Aorta (tissue), 5 donors: ENCODE data around the gene SEC63. TPM values are rescaled to one million over a fixed set of nuclear protein-coding genes. Genes with fewer than 3 reads are reported as not detected.
"Not testable (repeated sequence)": the region's sequence is repeated elsewhere in the genome, so short reads cannot be mapped to it uniquely, and the experiment has no call there.

ENCODE experiments used
- ATAC-seq: fragments of 200-7000 bp; cut with Tn5 transposase; one replicate; pipeline ENCODE4 v1.9.1; 2022; ENCODE audit warnings: moderate library complexity; ENCODE audit not compliant: low FRiP score
- DNase-seq, 2 donors: peaks; one replicate each; pipeline ENCODE4 v3.0.0-alpha.2; 2020
- H3K27ac ChIP-seq, 2 donors: one replicate each; pipeline ENCODE4 v1.5.1; 2013; ENCODE audit warnings: low read length in 2 of 2, mild to moderate bottlenecking in 2 of 2, moderate library complexity in 2 of 2, control low read depth in 1 of 2, inconsistent platforms in 1 of 2, low read depth in 1 of 2
- H3K27me3 ChIP-seq, 2 donors: one replicate each; pipeline ENCODE4 v1.6.1; 2013; ENCODE audit warnings: control low read depth in 1 of 2, low read length in 1 of 2, mild to moderate bottlenecking in 1 of 2, moderate library complexity in 1 of 2; ENCODE audit not compliant: insufficient read depth in 2 of 2, control insufficient read depth in 1 of 2
- H3K36me3 ChIP-seq, 2 donors: one replicate each; pipeline ENCODE4 v1.6.1; 2013; ENCODE audit warnings: control low read depth in 1 of 2, low read length in 1 of 2, mild to moderate bottlenecking in 1 of 2; ENCODE audit not compliant: insufficient read depth in 2 of 2, control insufficient read depth in 1 of 2
- H3K4me1 ChIP-seq, 2 donors: one replicate each; pipeline ENCODE4 v1.6.1; 2013; ENCODE audit warnings: low read length in 2 of 2, control low read depth in 1 of 2, mild to moderate bottlenecking in 1 of 2, moderate library complexity in 1 of 2; ENCODE audit not compliant: insufficient read depth in 2 of 2, control insufficient read depth in 1 of 2
- H3K4me3 ChIP-seq, 2 donors: one replicate each; pipeline ENCODE4 v1.5.1; 2013; ENCODE audit warnings: low read length in 2 of 2, control low read depth in 1 of 2, mild to moderate bottlenecking in 1 of 2
- H3K9me3 ChIP-seq: one replicate; pipeline ENCODE4 v1.6.1; 2013; ENCODE audit warnings: mild to moderate bottlenecking, low read length; ENCODE audit not compliant: control insufficient read depth
- WGBS, 2 donors: extraction: QIAGEN DNeasy Blood & Tissue Kit; methylation state at CpG; one replicate each; pipeline ENCODE4 v1.1.7; 2013; 5-methylcytosine and 5-hydroxymethylcytosine counted together
- intact Hi-C, 2 donors: fragments of 100-400 bp; cut with DNase I; formaldehyde crosslinking; loops; one replicate each; pipeline versions ENCODE4 v1.14.2 to v1.15.0; 2022
- polyA plus RNA-seq, 2 donors: library from polyadenylated mRNA; stranded (reverse); fragments of 200-250 nt; gene quantifications; one replicate each; pipeline ENCODE4 v1.2.3, GENCODE V29; 2013
- total RNA-seq, 2 donors: library from RNA; stranded (reverse); fragmentation: NEBNext Ultra II Directional; extraction: Animal tissue kit (Norgen Biotek cat#: 25700); gene quantifications; one replicate each; pipeline ENCODE4 v1.2.1, GENCODE V29; 2021
- donor health status: healthy with polysubstance abuse.
- donor health status: Bipolar disorder and iron deficiency.
- donor health status: DM: no; HTN: no; CAD: no.
- donor health status: DM: no; HTN: no; CAD: no.
- donor health status: DM: yes; HTN: yes; CAD: no.

The SEC63 gene
- total and polyA plus RNA-seq, 4 donors = 23.9 to 114 (median 80.4) TPM

DNA sequence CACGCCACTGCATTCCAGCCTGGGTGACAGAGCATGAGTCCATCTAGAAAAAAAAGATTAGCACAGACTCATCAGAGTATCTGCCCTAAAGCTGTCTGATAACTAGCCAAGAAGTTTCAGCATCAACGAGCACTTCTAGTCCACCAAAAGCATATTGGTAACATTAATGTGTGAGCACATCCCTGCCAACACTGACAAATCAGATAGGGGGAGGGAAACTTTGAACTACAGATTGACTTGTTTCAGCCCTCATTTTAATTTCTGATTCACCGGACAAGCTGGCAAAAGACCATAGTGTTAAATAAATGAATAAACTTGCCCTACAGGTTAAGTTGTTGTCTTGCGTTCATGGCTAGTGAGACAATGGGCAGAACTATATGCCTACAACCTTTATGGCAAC, 7.7 kb upstream of the SEC63 start:
- intact Hi-C loops = loop anchor here in 1 of 2 donors (10.0 kb wide), 1 partner anchor 99 kb away; no protein-coding TSS in a partner anchor
- H3K9me3 ChIP-seq = no peaks in the 10 kb centered on the region
- H3K4me3 ChIP-seq = no peak overlapping the region
- WGBS, 2 donors = 94 to 95% methylated on average over 4 of the region's 4 CpGs
- no peak overlapping the region for H3K27ac ChIP-seq
- no peak for ATAC-seq
- H3K36me3 ChIP-seq = no peaks in the 10 kb centered on the region
- no peaks in the 10 kb centered on the region for H3K27me3 ChIP-seq
- no peak for DNase-seq
- no peaks in the 10 kb centered on the region for H3K4me1 ChIP-seq

- 86 to 92% methylated on average over 2 of the region's 2 CpGs for WGBS, 2 donors
- DNase-seq (no peak), ATAC-seq (no peak)
- no peaks in the 10 kb centered on the region for H3K4me1 ChIP-seq
- no peaks in the 10 kb centered on the region for H3K9me3 ChIP-seq
- no peak overlapping the region for H3K4me3 ChIP-seq
- no peak overlapping the region for H3K27ac ChIP-seq
- H3K27me3 ChIP-seq = no peaks in the 10 kb centered on the region
- intact Hi-C loops = loop anchor here in 1 of 2 donors (10.0 kb wide), 1 partner anchor 102 kb away; no protein-coding TSS in a partner anchor
- H3K36me3 ChIP-seq = no peaks in the 10 kb centered on the region
Observed at GRCh38 chr6:107962723-107963122, 4.7 kb upstream of the SEC63 start.

- intact Hi-C loops = no loop called here
- DNase-seq (no peak), ATAC-seq (no peak)
- 41 to 48% methylated on average over 10 of the region's 10 CpGs for WGBS, 2 donors
- no peaks in the 10 kb centered on the region for H3K4me1 ChIP-seq
- H3K27me3 ChIP-seq = no peaks in the 10 kb centered on the region
- no peak overlapping the region for H3K4me3 ChIP-seq
- H3K36me3 ChIP-seq = no peaks in the 10 kb centered on the region
- no peaks in the 10 kb centered on the region for H3K9me3 ChIP-seq
- no peak overlapping the region for H3K27ac ChIP-seq
Observed at GRCh38 chr6:107959392-107959791, 1.4 kb upstream of the SEC63 start.

DNA sequence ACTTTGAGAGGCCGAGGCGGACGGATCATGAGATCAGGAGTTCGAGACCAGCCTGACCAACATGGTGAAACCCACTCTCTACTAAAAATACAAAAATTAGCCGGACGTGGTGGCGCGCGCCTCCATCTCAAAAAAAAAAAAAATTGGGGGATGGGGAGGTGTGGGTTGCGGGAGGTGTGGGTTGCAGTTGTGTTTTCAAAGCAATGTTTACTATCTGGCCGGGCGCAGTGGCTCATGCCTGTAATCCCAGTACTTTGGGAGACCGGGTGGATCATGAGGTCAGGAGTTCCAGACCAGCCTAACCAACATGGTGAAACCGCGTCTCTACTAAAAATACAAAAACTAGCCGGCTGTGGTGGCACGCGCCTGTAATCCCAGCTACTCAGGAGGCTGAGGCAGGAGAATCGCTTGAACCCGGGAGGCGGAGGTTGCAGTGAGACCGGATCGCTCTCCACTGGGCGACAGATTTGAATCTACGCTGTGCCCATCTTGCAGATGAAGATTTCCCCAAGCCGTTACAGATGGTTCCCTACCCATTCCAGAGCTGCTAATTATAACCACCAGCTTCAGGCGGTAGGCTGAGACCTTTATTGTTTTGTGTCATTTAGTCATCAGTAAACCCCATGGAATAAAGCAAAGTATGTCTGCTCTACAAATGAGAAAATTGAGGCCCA, 818 bp upstream of the SEC63 start:
- H3K36me3 ChIP-seq, DNase-seq, H3K4me1 ChIP-seq, H3K9me3 ChIP-seq, ATAC-seq, H3K27me3 ChIP-seq, H3K27ac ChIP-seq, intact Hi-C loops: not testable (repeated sequence)
- WGBS, 2 donors = 76 to 77% methylated on average over 27 of the region's 27 CpGs
- peak overlapping the region in 1 of 2 donors; percentile 15 for H3K4me3 ChIP-seq

- H3K27me3 ChIP-seq = no peaks in the 10 kb centered on the region
- ATAC-seq = peak; percentile 73
- 0 to 1% methylated on average over 43 of the region's 43 CpGs for WGBS, 2 donors
- no peaks in the 10 kb centered on the region for H3K9me3 ChIP-seq
- no peaks in the 10 kb centered on the region for H3K36me3 ChIP-seq
- peak; percentile 76 to 82 for DNase-seq
- H3K4me3 ChIP-seq = peak overlapping the region; percentile 82 to 95
- intact Hi-C loops = no loop called here
- H3K4me1 ChIP-seq = no peaks in the 10 kb centered on the region
- peak overlapping the region; percentile 65 to 83 for H3K27ac ChIP-seq
Observed at GRCh38 chr6:107957308-107957908, 600 bp downstream of the SEC63 start.

DNA sequence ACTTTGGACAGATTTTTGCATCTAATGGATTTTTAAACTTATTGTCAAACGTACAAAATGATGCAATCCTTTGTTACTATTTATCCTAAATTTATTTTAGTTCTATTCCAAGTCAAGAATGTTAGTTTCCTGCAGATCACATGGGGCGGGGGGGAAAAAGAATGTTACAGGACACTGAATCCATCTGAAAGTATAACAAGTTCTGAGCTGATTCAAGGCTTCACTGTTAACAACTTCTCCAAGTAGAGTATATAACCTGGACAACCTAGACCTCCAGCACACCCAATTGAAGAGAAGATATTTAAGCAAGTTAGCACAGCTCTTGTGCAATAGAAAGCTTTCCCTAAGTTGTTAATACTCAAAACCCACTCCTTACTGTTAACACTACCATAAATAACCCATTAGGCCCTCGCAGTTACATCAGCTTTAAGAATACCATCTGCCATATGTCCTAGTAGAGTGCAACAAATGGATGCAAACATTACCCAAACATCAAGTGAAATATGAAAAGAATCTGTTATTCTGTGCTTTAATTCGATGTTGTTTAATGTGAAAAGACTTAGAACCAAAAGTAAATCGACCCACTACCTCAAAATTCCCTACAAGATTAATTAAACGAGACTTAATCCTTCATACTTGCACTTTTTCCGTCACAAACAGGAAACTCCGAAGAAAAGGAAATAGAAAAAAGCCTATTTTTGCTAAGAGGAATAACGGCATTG, 1.3 kb downstream of the SEC63 start:
- H3K27ac ChIP-seq = no peak overlapping the region
- H3K27me3 ChIP-seq = no peaks in the 10 kb centered on the region
- peak overlapping the region; percentile 82 to 95 for H3K4me3 ChIP-seq
- 4% methylated on average over 9 of the region's 9 CpGs for WGBS, 2 donors
- no peaks in the 10 kb centered on the region for H3K4me1 ChIP-seq
- H3K36me3 ChIP-seq = no peaks in the 10 kb centered on the region
- DNase-seq (no peak), ATAC-seq (no peak)
- intact Hi-C loops = no loop called here
- no peaks in the 10 kb centered on the region for H3K9me3 ChIP-seq

GRCh38 chr6:107956181-107956580, 1.8 kb downstream of the SEC63 start:
- H3K27ac ChIP-seq = no peak overlapping the region
- DNase-seq = no peak
- intact Hi-C loops = no loop called here
- WGBS, 2 donors = 56 to 59% methylated on average over 2 of the region's 2 CpGs
- H3K36me3 ChIP-seq = no peaks in the 10 kb centered on the region
- H3K27me3 ChIP-seq = no peaks in the 10 kb centered on the region
- H3K4me1 ChIP-seq = no peaks in the 10 kb centered on the region
- no peak for ATAC-seq
- H3K4me3 ChIP-seq = peak overlapping the region in 1 of 2 donors; percentile 82
- H3K9me3 ChIP-seq = no peaks in the 10 kb centered on the region

GRCh38 chr6:107953858-107954414, 4.1 kb downstream of the SEC63 start:
- DNase-seq, H3K9me3 ChIP-seq, H3K4me1 ChIP-seq, ATAC-seq, H3K27me3 ChIP-seq, intact Hi-C loops, H3K4me3 ChIP-seq, H3K27ac ChIP-seq, H3K36me3 ChIP-seq: not testable (repeated sequence)
- 96 to 97% methylated on average over 15 to 17 of the region's 19 CpGs for WGBS, 2 donors
